Urinary bladder (tissue), 4 donors: ENCODE results near the gene GPR18. TPM values are rescaled to one million over a fixed set of nuclear protein-coding genes. Genes with fewer than 3 reads are reported as not detected.
"Not testable (repeated sequence)": the region's sequence is repeated elsewhere in the genome, so short reads cannot be mapped to it uniquely, and the experiment has no call there.

ENCODE experiments used
- DNase-seq: peaks from one replicate; pipeline ENCODE4 v3.0.0-alpha.2; 2015; ENCODE audit errors: extremely low spot score
- H3K27ac ChIP-seq: one replicate; pipeline ENCODE4 v1.5.1; 2013; ENCODE audit warnings: low read depth, mild to moderate bottlenecking, moderate library complexity
- H3K36me3 ChIP-seq: one replicate; pipeline ENCODE4 v1.6.1; 2013; ENCODE audit warnings: mild to moderate bottlenecking, moderate library complexity; ENCODE audit not compliant: insufficient read depth
- H3K4me1 ChIP-seq: one replicate; pipeline ENCODE4 v1.6.1; 2013; ENCODE audit warnings: mild to moderate bottlenecking, moderate library complexity; ENCODE audit not compliant: insufficient read depth
- H3K4me3 ChIP-seq: one replicate; pipeline ENCODE4 v1.5.1; 2013; ENCODE audit warnings: low read depth, low read length
- WGBS: extraction: QIAGEN DNeasy Blood & Tissue Kit; methylation state at CpG from one replicate; pipeline ENCODE4 v1.1.7; 2013; 5-methylcytosine and 5-hydroxymethylcytosine counted together
- polyA plus RNA-seq: library from polyadenylated mRNA; stranded (reverse); fragments of 200-250 nt; gene quantifications from one replicate; pipeline ENCODE4 v1.2.3, GENCODE V29; 2013
- total RNA-seq: library from RNA; depleted of rRNA; stranded (reverse); fragments of >200 nt; gene quantifications from one replicate; pipeline ENCODE4 v1.2.3, GENCODE V29; 2014
- donor health status: healthy with polysubstance abuse.
- donor health status: healthy.

Gene GPR18
- total and polyA plus RNA-seq, 2 donors = 0.63 TPM; not detected in 1

GRCh38 chr13:99254830-99255229, 3.3 kb downstream of the GPR18 start:
- H3K4me3 ChIP-seq = no peak overlapping the region
- WGBS = 90% methylated on average over 14 of the region's 14 CpGs
- no peak overlapping the region for H3K27ac ChIP-seq
- H3K36me3 ChIP-seq = peaks cover 1% of the 10 kb centered on the region
- H3K4me1 ChIP-seq = no peaks in the 10 kb centered on the region
- no peak for DNase-seq

GRCh38 chr13:99251921-99252320, 6.3 kb downstream of the GPR18 start:
- no peak for DNase-seq
- peaks cover 1% of the 10 kb centered on the region for H3K36me3 ChIP-seq
- no peak overlapping the region for H3K27ac ChIP-seq
- 91% methylated on average over 4 of the region's 4 CpGs for WGBS
- H3K4me3 ChIP-seq = no peak overlapping the region
- no peaks in the 10 kb centered on the region for H3K4me1 ChIP-seq

- no peak overlapping the region for H3K4me3 ChIP-seq
- WGBS = 95% methylated on average over 5 of the region's 5 CpGs
- H3K27ac ChIP-seq = no peak overlapping the region
- H3K36me3 ChIP-seq = peaks cover 1% of the 10 kb centered on the region
- DNase-seq = no peak
- no peaks in the 10 kb centered on the region for H3K4me1 ChIP-seq
These were observed 7.0 kb downstream of the GPR18 start for GRCh38 chr13:99250982-99251825.

GRCh38 chr13:99249606-99250005, 8.6 kb downstream of the GPR18 start:
- 95% methylated on average over 2 of the region's 2 CpGs for WGBS
- H3K36me3 ChIP-seq, H3K27ac ChIP-seq, H3K4me1 ChIP-seq, DNase-seq, H3K4me3 ChIP-seq: not testable (repeated sequence)

- over 99% methylated on average over 3 of the region's 3 CpGs for WGBS
These were observed 9.0 kb downstream of the GPR18 start for GRCh38 chr13:99249178-99249577.

GRCh38 chr13:99246100-99246499, 12.1 kb downstream of the GPR18 start:
- 100% methylated on average over 1 of the region's 1 CpG for WGBS
- no peak for DNase-seq
- no peak overlapping the region for H3K27ac ChIP-seq

More at GRCh38 chr13:99249178-99249577, 9.0 kb downstream of the GPR18 start:
- H3K36me3 ChIP-seq, H3K4me1 ChIP-seq, H3K27ac ChIP-seq, H3K4me3 ChIP-seq, DNase-seq: not testable (repeated sequence)

GRCh38 chr13:99237981-99238662, 20.1 kb downstream of the GPR18 start:
- no peak for DNase-seq
- H3K27ac ChIP-seq = no peak overlapping the region
- WGBS = 83% methylated on average over 8 of the region's 8 CpGs
- no peak overlapping the region for H3K4me3 ChIP-seq
- peaks cover 4% of the 10 kb centered on the region for H3K36me3 ChIP-seq
- H3K4me1 ChIP-seq = no peaks in the 10 kb centered on the region

More at GRCh38 chr13:99246100-99246499, 12.1 kb downstream of the GPR18 start:
- Histone ChIP-seq H3K36me3 (no peaks in the 10 kb centered on the region), H3K4me3 (no peak overlapping the region), H3K4me1 (no peaks in the 10 kb centered on the region)

GRCh38 chr13:99231721-99232120, 26.5 kb downstream of the GPR18 start:
- no peaks in the 10 kb centered on the region for H3K36me3 ChIP-seq
- 83% methylated on average over 1 of the region's 1 CpG for WGBS
- H3K4me1 ChIP-seq = no peaks in the 10 kb centered on the region
- DNase-seq = no peak
- no peak overlapping the region for H3K27ac ChIP-seq
- H3K4me3 ChIP-seq = no peak overlapping the region

GRCh38 chr13:99230991-99231390, 27.2 kb downstream of the GPR18 start:
- 90% methylated on average over 3 of the region's 3 CpGs for WGBS
- H3K36me3 ChIP-seq = no peaks in the 10 kb centered on the region
- DNase-seq = no peak
- no peaks in the 10 kb centered on the region for H3K4me1 ChIP-seq
- H3K27ac ChIP-seq = no peak overlapping the region
- no peak overlapping the region for H3K4me3 ChIP-seq

GRCh38 chr13:99230588-99230987, 27.6 kb downstream of the GPR18 start:
- 93% methylated on average over 12 of the region's 12 CpGs for WGBS
- not testable (repeated sequence) for H3K36me3 ChIP-seq

GRCh38 chr13:99228737-99229691, 29.2 kb downstream of the GPR18 start:
- Histone ChIP-seq H3K27ac (no peak overlapping the region), H3K4me1 (no peaks in the 10 kb centered on the region), H3K4me3 (no peak overlapping the region), H3K36me3 (no peaks in the 10 kb centered on the region)
- WGBS = 57% methylated on average over 13 of the region's 13 CpGs
- no peak for DNase-seq

More at GRCh38 chr13:99230588-99230987, 27.6 kb downstream of the GPR18 start:
- DNase-seq, H3K4me1 ChIP-seq, H3K4me3 ChIP-seq, H3K27ac ChIP-seq: not testable (repeated sequence)

GRCh38 chr13:99227909-99228688, 30.1 kb downstream of the GPR18 start:
- Histone ChIP-seq H3K27ac (no peak overlapping the region), H3K36me3 (no peaks in the 10 kb centered on the region), H3K4me1 (no peaks in the 10 kb centered on the region), H3K4me3 (no peak overlapping the region)
- no peak for DNase-seq
- WGBS = 95% methylated on average over 15 of the region's 15 CpGs
